GM21528 (cell line): ENCODE results near the gene PGAP6.
"Not testable (repeated sequence)": the region's sequence is repeated elsewhere in the genome, so short reads cannot be mapped to it uniquely, and the experiment has no call there.

Experiments
- ATAC-seq: cut with Tn5 transposase; IDR thresholded peaks from one replicate; pipeline ENCODE4 v1.9.1; 2021; ENCODE audit warnings: mild to moderate bottlenecking, moderate library complexity; ENCODE audit not compliant: unreplicated experiment, low FRiP score

Gene PGAP6

GRCh38 chr16:334861-335632, 46.7 kb downstream of the PGAP6 start:
- not testable (repeated sequence) for ATAC-seq

GRCh38 chr16:334164-334832, 47.5 kb downstream of the PGAP6 start:
- not testable (repeated sequence) for ATAC-seq

- no peak for ATAC-seq
Measured at GRCh38 chr16:333406-334094, 48.2 kb downstream of the PGAP6 start.

- ATAC-seq, result not testable (repeated sequence)
Measured at GRCh38 chr16:331181-331814, 50.5 kb downstream of the PGAP6 start.

- ATAC-seq, result no peak
Measured at GRCh38 chr16:330741-331140, 51.0 kb downstream of the PGAP6 start.

- ATAC-seq, result no peak
Measured at GRCh38 chr16:325375-326145, 56.2 kb downstream of the PGAP6 start.

- ATAC-seq, result no peak
Measured at GRCh38 chr16:324451-325334, 57.1 kb downstream of the PGAP6 start.

GRCh38 chr16:324201-324450, 57.7 kb downstream of the PGAP6 start:
- no peak for ATAC-seq

GRCh38 chr16:322476-323143, 59.2 kb downstream of the PGAP6 start:
- no peak for ATAC-seq

GRCh38 chr16:321532-321931, 60.2 kb downstream of the PGAP6 start:
- no peak for ATAC-seq
